Right lobe of liver (tissue), 4 donors: ENCODE results near the gene SLC26A11.
"Not testable (repeated sequence)": the region's sequence is repeated elsewhere in the genome, so short reads cannot be mapped to it uniquely, and the experiment has no call there.

Experiments
- CTCF ChIP-seq, 4 donors: fragments of 200-600 bp in 3 of 4; fragments of 450-650 bp in 1 of 4; IDR thresholded peaks; one replicate each; pipeline versions ENCODE4 v1.5.1 to v1.8.0; 2016 to 2022; ENCODE audit warnings: antibody characterized with exemption in 4 of 4, mild to moderate bottlenecking in 2 of 4
- POLR2A ChIP-seq: fragments of 450-650 bp; IDR thresholded peaks from one replicate; pipeline ENCODE4 v1.6.1; 2017; ENCODE audit warnings: antibody characterized with exemption, mild to moderate bottlenecking
- donor health status: DM: no; HTN: no; CAD: no.
- donor health status: DM: no; HTN: no; CAD: no.
- donor health status: DM: no; HTN: yes; CAD: no.

- TF ChIP-seq POLR2A; CTCF (IDR thresholded peaks at IDR 0.05): not testable (repeated sequence)
These were observed 24.2 kb downstream of the SLC26A11 start for GRCh38 chr17:80244448-80244847.
